H9 (cell line): ENCODE data around the gene TSPAN4. TPM values are rescaled to one million over a fixed set of nuclear protein-coding genes. Genes with fewer than 3 reads are reported as not detected.

Experiments used
- DNase-seq: peaks from one replicate; pipeline ENCODE4 v3.0.0-alpha.2; 2017
- H2AFZ ChIP-seq: one replicate; pipeline ENCODE4 v1.6.1; 2013; ENCODE audit warnings: mild to moderate bottlenecking, low read length, control low read depth, moderate library complexity
- H2AK5ac ChIP-seq: 2 replicates; pipeline ENCODE4 v1.6.1; 2013; ENCODE audit warnings: low read length, control low read depth, mixed read lengths; ENCODE audit not compliant: insufficient read length
- H2BK120ac ChIP-seq: one replicate; pipeline ENCODE4 v1.6.1; 2013; ENCODE audit warnings: low read depth, mild to moderate bottlenecking, low read length, control low read depth, inconsistent platforms; ENCODE audit not compliant: poor library complexity, severe bottlenecking
- H2BK12ac ChIP-seq: 2 replicates; pipeline ENCODE4 v1.6.1; 2013; ENCODE audit warnings: low read length, control low read depth, mixed read lengths, low read depth; ENCODE audit not compliant: insufficient read length
- H2BK15ac ChIP-seq: 2 replicates; pipeline ENCODE4 v1.6.1; 2013; ENCODE audit warnings: low read depth, low read length, control low read depth
- H2BK20ac ChIP-seq: one replicate; pipeline ENCODE4 v1.6.1; 2013; ENCODE audit warnings: low read depth, mild to moderate bottlenecking, low read length, control low read depth, inconsistent platforms; ENCODE audit not compliant: poor library complexity, severe bottlenecking
- H2BK5ac ChIP-seq: 2 replicates; pipeline ENCODE4 v1.6.1; 2013; ENCODE audit warnings: low read length, control low read depth, mixed read lengths; ENCODE audit not compliant: insufficient read length
- H3K14ac ChIP-seq: 2 replicates; pipeline ENCODE4 v1.6.1; 2013; ENCODE audit warnings: low read length, control low read depth; ENCODE audit not compliant: insufficient read depth
- H3K18ac ChIP-seq: 2 replicates; pipeline ENCODE4 v1.6.1; 2013; ENCODE audit warnings: low read depth, mild to moderate bottlenecking, mixed read lengths, low read length, control low read depth; ENCODE audit not compliant: insufficient read length
- H3K23ac ChIP-seq: 2 replicates; pipeline ENCODE4 v1.6.1; 2013; ENCODE audit warnings: low read length, control low read depth, mixed read lengths, low read depth; ENCODE audit not compliant: insufficient read length
- H3K23me2 ChIP-seq: 2 replicates; pipeline ENCODE4 v1.6.1; 2013; ENCODE audit warnings: low read depth, mild to moderate bottlenecking, mixed read lengths, low read length, control low read depth; ENCODE audit not compliant: insufficient read length, poor library complexity, severe bottlenecking
- H3K27ac ChIP-seq: 2 replicates; pipeline ENCODE4 v1.5.1; 2013; ENCODE audit warnings: low read length, control low read depth, mixed read lengths, low read depth; ENCODE audit not compliant: insufficient read length
- H3K27me3 ChIP-seq: 2 replicates; pipeline ENCODE4 v1.6.1; 2013; ENCODE audit warnings: low read length, control low read depth, inconsistent platforms; ENCODE audit not compliant: insufficient read depth
- H3K4ac ChIP-seq: 2 replicates; pipeline ENCODE4 v1.6.1; 2013; ENCODE audit warnings: low read depth, mild to moderate bottlenecking, control low read depth, inconsistent platforms, low read length, moderate library complexity
- H3K4me1 ChIP-seq: 2 replicates; pipeline ENCODE4 v1.6.1; 2013; ENCODE audit warnings: low read length, control low read depth, inconsistent platforms; ENCODE audit not compliant: insufficient read depth
- H3K4me2 ChIP-seq: 2 replicates; pipeline ENCODE4 v1.6.1; 2013; ENCODE audit warnings: low read length, control low read depth, mixed read lengths; ENCODE audit not compliant: insufficient read length, insufficient read depth
- H3K56ac ChIP-seq: 2 replicates; pipeline ENCODE4 v1.6.1; 2013; ENCODE audit warnings: low read depth, mild to moderate bottlenecking, mixed read lengths, low read length, control low read depth; ENCODE audit not compliant: insufficient read length
- H3K79me1 ChIP-seq: 2 replicates; pipeline ENCODE4 v1.6.1; 2013; ENCODE audit warnings: low read depth, mild to moderate bottlenecking, moderate library complexity, low read length, control low read depth, inconsistent platforms; ENCODE audit not compliant: insufficient read depth, poor library complexity, severe bottlenecking
- H3K79me2 ChIP-seq: 2 replicates; pipeline ENCODE4 v1.6.1; 2013; ENCODE audit warnings: low read length, control low read depth, inconsistent platforms; ENCODE audit not compliant: insufficient read depth
- H3K9ac ChIP-seq: 2 replicates; pipeline ENCODE4 v1.6.1; 2013; ENCODE audit warnings: low read length, control low read depth, mixed read lengths; ENCODE audit not compliant: insufficient read length; ENCODE audit errors: extremely low read depth
- H3K9me3 ChIP-seq: one replicate; pipeline ENCODE4 v1.6.1; 2013; ENCODE audit warnings: low read depth, low read length, inconsistent platforms; ENCODE audit not compliant: control insufficient read depth
- H3T11ph ChIP-seq: one replicate; pipeline ENCODE4 v1.6.1; 2013; ENCODE audit warnings: mild to moderate bottlenecking, low read length, control low read depth, inconsistent platforms
- H4K20me1 ChIP-seq: one replicate; pipeline ENCODE4 v1.6.1; 2013; ENCODE audit not compliant: control insufficient read depth, insufficient read length, insufficient read depth
- H4K5ac ChIP-seq: 2 replicates; pipeline ENCODE4 v1.6.1; 2013; ENCODE audit warnings: low read depth, mild to moderate bottlenecking, mixed read lengths, low read length, control low read depth; ENCODE audit not compliant: insufficient read length
- H4K8ac ChIP-seq: replicated peaks from 2 replicates; pipeline ENCODE4 v1.6.1; 2013; ENCODE audit warnings: low read length, control low read depth, mixed read lengths, low read depth; ENCODE audit not compliant: insufficient read length
- H4K91ac ChIP-seq: 2 replicates; pipeline ENCODE4 v1.6.1; 2013; ENCODE audit warnings: low read depth, mild to moderate bottlenecking, moderate library complexity, mixed read lengths, low read length, control low read depth; ENCODE audit not compliant: insufficient read length
- H3K27ac Mint-ChIP-seq, 3 experiments: 2 replicates in 2 of 3; 3 replicates in 1 of 3; pipeline ENCODE4 v1.8.0; 2020 to 2021; ENCODE audit warnings: mixed read lengths in 3 of 3, mild to moderate bottlenecking in 1 of 3, moderate library complexity in 1 of 3
- H3K27me3 Mint-ChIP-seq: 2 replicates; pipeline ENCODE4 v1.8.0; 2021; ENCODE audit warnings: low read depth, mild to moderate bottlenecking, moderate library complexity, mixed read lengths
- H3K36me3 Mint-ChIP-seq, 3 experiments: 2 replicates in 2 of 3; 3 replicates in 1 of 3; pipeline ENCODE4 v1.8.0; 2020 to 2021; ENCODE audit warnings: low read depth in 3 of 3, mixed read lengths in 3 of 3; ENCODE audit not compliant: insufficient read depth in 1 of 3
- H3K4me1 Mint-ChIP-seq, 2 experiments: 2 replicates each; pipeline ENCODE4 v1.8.0; 2020; ENCODE audit warnings: mixed read lengths in 2 of 2
- H3K4me3 Mint-ChIP-seq, 2 experiments: 2 replicates in 1 of 2; 3 replicates in 1 of 2; pipeline ENCODE4 v1.8.0; 2020 to 2021; ENCODE audit warnings: mild to moderate bottlenecking in 2 of 2, mixed read lengths in 2 of 2, moderate library complexity in 1 of 2
- H3K9me3 Mint-ChIP-seq, 2 experiments: 2 replicates in 1 of 2; 3 replicates in 1 of 2; pipeline ENCODE4 v1.8.0; 2020; ENCODE audit warnings: mild to moderate bottlenecking in 2 of 2, mixed read lengths in 2 of 2, moderate library complexity in 1 of 2
- CTCF ChIP-seq: fragments of 200-600 bp; sonication (generic); conservative IDR thresholded peaks from 3 replicates; pipeline ENCODE4 v1.8.0; 2021; ENCODE audit warnings: antibody characterized with exemption, mild to moderate bottlenecking
- WGBS: extraction: QIAGEN DNeasy Blood & Tissue Kit; methylation state at CpG from one replicate; pipeline ENCODE4 v1.1.7; 2013; ENCODE audit warnings: missing lambda C conversion rate, low lambda C conversion rate, mixed read lengths; ENCODE audit not compliant: insufficient read length; ENCODE audit errors: extremely low coverage; 5-methylcytosine and 5-hydroxymethylcytosine counted together
- total RNA-seq: library from RNA; stranded (reverse); gene quantifications from 2 replicates; pipeline ENCODE4 v1.2.1, GENCODE V29; 2021

Gene TSPAN4
- total RNA-seq, 1 experiment from 2014 or later: 64.6 TPM

- Histone ChIP-seq H3K23me2 (peaks cover 10% of the 10 kb centered on the region), H3K23ac (no peak overlapping the region), H3K27me3 (no peaks in the 10 kb centered on the region), H4K5ac (no peak overlapping the region), H3K4me2 (no peak overlapping the region), H3K14ac (no peak overlapping the region), H3K79me1 (peaks cover 6% of the 10 kb centered on the region), H3T11ph (no peak overlapping the region), H3K9me3 (no peaks in the 10 kb centered on the region), H2AFZ (no peak overlapping the region), H2BK12ac (no peak overlapping the region), H2AK5ac (no peak overlapping the region), H3K56ac (no peak overlapping the region), H4K91ac (no peak overlapping the region), H3K18ac (no peak overlapping the region), H3K79me2 (peaks cover 3% of the 10 kb centered on the region; the same call in 1 of the 2 replicates), H3K4ac (no peak overlapping the region), H4K8ac (no peak overlapping the region), H2BK20ac (no peak overlapping the region), H2BK120ac (no peak overlapping the region), H2BK5ac (no peak overlapping the region), H4K20me1 (peaks cover 3% of the 10 kb centered on the region), H3K4me1 (no peaks in the 10 kb centered on the region), H3K27ac (no peak overlapping the region), H2BK15ac (no peak overlapping the region), H3K9ac (no peak overlapping the region)
- TF ChIP-seq CTCF: no peak
- Mint-ChIP-seq H3K4me1 (peaks cover 0 to 7% of the 10 kb centered on the region in 2 experiments; a peak in 2 of 4 replicates), H3K27ac (no peak overlapping the region), H3K4me3 (no peak overlapping the region), H3K27me3 (no peaks in the 10 kb centered on the region), H3K9me3 (no peaks in the 10 kb centered on the region; a peak in 1 of 5 replicates), H3K36me3 (peaks cover 24 to 70% (median 58%) of the 10 kb centered on the region in 3 experiments; a peak in 6 of 7 replicates)
- no CpG with 5 or more reads among the region's 7 CpGs for WGBS
- DNase-seq: no peak
Measured at GRCh38 chr11:905952-906351, 63.3 kb downstream of the TSPAN4 start.
